Fibroblast of pulmonary artery (primary cell): ENCODE results near the gene TMEM218.

Experiments
- DNase-seq: peaks from one replicate; pipeline ENCODE4 v3.0.0-alpha.2; 2010; ENCODE audit warnings: low read depth
- H3K4me3 ChIP-seq: replicated peaks from 2 replicates; pipeline ENCODE4 v1.5.1; 2011; ENCODE audit warnings: low read depth, mild to moderate bottlenecking, control low read depth, low read length, moderate library complexity
- TF ChIP-seq, protein P1 (sequence below): IDR thresholded peaks from 2 replicates; pipeline ENCODE4 v1.5.1; 2011; ENCODE audit warnings: mild to moderate bottlenecking, control low read depth, low read length, inconsistent platforms; ENCODE audit errors: missing control alignments

Gene TMEM218

DNA sequence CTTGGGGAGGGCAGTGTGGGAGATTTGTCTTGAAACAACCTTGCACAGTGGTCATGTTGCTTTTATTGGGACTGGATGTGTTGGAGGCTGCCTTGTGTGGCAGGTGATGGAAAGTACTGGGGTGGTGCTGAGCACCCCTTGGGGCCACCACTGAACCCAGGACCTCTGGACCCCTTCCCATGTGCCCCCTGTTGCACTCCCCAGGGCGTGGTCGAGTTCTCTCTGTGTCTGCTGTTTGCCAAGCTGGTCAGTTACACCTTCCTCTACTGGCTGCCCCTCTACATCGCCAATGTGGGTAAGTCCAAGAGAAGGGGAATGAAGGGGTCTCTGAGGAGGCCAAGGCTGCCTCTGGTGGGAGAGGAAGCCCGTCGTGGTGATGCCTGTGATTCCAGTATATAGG, 29.4 kb downstream of the TMEM218 start:
- TF ChIP-seq, protein P1, sequence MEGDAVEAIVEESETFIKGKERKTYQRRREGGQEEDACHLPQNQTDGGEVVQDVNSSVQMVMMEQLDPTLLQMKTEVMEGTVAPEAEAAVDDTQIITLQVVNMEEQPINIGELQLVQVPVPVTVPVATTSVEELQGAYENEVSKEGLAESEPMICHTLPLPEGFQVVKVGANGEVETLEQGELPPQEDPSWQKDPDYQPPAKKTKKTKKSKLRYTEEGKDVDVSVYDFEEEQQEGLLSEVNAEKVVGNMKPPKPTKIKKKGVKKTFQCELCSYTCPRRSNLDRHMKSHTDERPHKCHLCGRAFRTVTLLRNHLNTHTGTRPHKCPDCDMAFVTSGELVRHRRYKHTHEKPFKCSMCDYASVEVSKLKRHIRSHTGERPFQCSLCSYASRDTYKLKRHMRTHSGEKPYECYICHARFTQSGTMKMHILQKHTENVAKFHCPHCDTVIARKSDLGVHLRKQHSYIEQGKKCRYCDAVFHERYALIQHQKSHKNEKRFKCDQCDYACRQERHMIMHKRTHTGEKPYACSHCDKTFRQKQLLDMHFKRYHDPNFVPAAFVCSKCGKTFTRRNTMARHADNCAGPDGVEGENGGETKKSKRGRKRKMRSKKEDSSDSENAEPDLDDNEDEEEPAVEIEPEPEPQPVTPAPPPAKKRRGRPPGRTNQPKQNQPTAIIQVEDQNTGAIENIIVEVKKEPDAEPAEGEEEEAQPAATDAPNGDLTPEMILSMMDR: no peak
- no peak for DNase-seq
- H3K4me3 ChIP-seq: no peak overlapping the region

DNA sequence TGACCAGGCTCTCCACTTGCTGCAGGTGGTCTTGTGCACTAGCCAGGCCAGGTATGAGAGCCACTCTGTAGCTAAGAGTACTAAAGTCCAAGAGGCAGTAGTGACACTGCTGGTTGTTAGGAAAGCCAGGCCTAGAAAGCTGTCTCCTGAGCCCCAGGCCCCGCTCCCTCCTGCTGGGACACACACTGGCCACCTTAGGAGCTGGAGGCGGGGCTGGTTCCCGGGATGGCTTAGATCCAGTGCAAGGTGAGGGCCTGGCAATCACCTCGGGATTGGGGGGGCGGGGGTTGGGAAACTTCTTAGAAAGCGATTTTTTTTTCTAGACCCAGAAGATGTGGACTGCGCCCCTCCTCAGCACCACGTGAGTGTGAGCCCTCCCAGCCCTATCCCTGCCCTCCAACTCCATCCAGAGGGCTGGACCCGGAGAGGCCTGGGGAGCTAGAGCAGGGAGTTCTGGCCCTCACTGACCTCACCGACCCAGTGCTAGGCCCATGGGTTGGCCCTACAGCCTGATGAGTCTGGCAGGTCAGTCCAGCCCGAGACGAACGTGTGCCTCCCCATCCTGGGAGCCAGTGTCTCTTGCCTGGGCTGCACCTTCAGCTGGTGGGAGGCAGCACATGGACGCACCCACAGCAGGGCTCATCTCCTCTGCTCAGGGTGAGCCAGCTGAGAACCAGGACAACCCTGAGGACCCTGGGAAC, 30.2 kb downstream of the TMEM218 start:
- TF ChIP-seq, protein P1: no peak
- no peak for DNase-seq
- H3K4me3 ChIP-seq: no peak overlapping the region

DNA sequence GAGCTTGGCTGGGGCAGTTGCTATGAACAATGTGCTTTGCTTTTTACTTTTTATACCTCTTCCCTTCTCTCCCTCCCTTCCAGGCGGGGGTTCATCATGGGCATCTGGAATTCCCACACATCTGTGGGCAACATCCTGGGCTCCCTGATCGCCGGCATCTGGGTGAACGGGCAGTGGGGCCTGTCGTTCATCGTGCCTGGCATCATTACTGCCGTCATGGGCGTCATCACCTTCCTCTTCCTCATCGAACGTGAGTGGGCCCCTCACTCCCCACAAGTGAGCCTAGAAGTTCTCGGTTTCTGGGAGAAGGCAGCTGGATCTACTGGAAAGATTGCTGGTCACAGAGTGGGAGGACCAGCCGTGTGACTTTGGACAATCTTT, 30.9 kb downstream of the TMEM218 start:
- no peak overlapping the region for H3K4me3 ChIP-seq
- TF ChIP-seq, protein P1: no peak
- DNase-seq: no peak

DNA sequence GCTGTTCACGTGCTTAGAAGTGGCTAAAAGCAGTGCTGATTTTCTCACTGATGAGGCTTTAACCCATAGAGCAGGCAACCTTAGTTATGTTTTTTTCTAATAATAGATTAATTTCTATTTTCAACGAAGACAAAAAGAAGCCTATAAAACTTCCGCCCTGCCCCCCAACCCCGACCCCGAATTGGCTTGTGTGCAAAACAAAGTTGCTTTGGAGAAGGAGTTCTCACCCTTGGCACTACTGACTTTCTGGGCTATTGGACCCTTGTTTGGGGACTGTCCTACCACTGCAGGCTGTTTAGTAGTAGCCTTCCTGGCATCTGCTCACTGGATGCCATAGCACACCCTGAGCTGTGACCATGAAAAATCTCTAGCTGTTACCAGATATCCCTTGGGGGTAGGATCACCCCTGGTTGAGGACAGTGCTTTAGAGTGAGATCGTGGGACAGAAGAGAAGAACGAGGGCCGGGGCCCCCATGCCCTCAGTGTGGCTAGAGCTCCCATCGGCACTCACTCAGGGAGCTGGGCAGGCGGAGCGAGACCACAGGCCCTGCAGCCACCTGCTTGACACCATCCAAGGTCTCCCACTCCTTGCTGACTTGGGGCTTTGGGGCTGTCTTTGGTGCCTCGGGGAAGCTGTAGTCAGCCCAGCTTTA, 31.4 kb downstream of the TMEM218 start:
- TF ChIP-seq, protein P1: no peak
- H3K4me3 ChIP-seq: no peak overlapping the region
- no peak for DNase-seq

DNA sequence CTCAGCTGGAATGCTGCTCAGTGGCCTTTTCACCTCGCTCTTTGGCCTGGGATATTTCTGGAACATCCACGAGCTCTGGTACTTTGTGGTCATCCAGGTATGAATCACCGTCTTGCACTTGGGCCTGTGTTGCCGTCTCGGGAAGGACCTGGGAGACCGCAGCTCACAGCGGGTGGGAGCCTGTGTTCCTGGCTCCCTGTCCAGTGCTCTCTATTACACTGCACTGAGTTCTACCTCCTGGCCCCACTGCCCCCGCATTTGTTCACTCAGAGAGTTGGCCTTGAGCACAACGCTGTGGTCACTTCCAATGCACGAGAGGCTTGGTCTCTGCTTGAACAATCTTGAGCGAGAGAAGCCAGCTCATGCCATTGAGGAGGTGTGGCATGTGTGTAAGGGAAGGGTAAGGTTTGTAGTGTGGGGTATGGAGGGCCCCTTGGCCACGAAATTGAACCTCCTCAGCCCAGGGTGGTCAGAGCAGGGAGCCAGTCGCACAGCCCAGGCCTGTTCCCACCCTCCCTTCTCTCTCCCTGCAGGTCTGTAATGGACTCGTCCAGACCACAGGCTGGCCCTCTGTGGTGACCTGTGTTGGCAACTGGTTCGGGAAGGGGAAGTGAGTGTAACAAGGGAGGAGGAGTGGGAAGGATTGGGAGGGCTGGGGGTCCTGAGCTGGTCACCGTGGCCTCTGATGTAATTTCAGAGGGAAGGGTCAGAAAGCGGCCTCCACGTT, 32.1 kb downstream of the TMEM218 start:
- no peak overlapping the region for H3K4me3 ChIP-seq
- DNase-seq: no peak
- TF ChIP-seq, protein P1: no peak

DNA sequence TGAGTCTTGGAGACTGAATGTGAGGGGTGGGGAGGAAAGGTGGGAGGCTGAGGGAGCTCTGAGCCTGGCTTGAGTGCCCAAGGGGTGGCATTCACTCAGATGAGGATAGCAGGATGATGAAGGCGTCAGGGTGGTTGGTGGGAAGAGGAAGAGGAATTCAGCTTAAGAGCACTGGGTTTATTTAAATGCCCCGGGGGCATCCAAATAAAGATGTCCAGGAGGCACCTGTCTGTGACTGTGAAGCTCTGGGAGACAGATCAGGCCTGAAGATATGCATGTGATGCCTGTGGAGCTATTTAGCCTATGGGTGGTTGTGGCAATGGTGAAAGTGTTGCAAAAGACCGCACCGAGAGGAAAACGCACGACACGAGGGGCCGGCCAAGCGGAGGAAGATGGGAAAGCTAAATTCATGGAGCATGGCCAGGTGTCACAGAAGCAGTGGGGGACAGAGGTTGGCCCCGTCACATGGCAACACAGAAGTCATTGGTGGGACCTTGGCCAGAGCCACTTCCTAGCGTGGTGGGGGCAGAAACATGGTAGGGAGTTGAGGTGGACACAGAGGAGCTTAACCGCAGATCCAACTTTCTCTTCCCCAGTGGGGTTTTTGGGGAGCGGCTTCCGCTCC, 32.8 kb downstream of the TMEM218 start:
- no peak overlapping the region for H3K4me3 ChIP-seq
- TF ChIP-seq, protein P1: no peak
- no peak for DNase-seq
